ENCODE data around the gene ATP5IF1.

DNA sequence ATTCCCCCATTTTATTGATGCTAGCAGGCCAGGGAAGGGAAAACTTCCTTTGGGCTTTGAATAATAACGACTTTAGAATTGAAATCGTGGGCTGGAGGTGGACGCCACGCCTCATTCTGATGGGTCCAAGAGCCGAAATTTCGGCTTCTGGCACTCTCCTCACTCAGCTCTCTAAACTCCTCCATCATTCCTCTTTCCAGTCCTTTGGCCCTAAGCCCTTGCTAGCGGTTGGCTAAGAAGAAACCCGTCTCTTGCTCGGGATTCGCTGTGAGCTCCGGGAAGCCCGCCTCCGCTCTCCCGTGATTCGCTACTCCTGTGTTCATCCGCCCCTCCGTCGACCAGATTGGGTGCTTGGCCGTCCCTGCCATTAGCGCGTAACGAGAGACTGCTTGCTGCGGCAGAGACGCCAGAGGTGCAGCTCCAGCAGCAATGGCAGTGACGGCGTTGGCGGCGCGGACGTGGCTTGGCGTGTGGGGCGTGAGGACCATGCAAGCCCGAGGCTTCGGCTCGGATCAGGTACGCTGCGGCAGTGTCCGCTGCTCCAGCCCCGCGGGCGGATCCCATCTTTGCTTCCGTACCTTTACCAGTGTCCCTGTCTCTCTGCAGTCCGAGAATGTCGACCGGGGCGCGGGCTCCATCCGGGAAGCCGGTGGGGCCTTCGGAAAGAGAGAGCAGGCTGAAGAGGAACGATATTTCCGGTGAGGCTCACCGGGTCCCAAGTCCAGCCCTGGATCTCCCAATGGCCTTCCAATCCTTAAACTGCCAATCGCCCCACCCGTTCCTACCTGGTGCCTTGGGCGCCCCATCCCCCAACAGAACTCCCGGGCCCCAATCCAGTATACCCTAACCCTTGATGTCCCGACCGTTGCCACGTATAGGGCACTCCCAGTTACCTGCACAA, at the start of gene ATP5IF1:
- TF ChIP-seq, protein P1, sequence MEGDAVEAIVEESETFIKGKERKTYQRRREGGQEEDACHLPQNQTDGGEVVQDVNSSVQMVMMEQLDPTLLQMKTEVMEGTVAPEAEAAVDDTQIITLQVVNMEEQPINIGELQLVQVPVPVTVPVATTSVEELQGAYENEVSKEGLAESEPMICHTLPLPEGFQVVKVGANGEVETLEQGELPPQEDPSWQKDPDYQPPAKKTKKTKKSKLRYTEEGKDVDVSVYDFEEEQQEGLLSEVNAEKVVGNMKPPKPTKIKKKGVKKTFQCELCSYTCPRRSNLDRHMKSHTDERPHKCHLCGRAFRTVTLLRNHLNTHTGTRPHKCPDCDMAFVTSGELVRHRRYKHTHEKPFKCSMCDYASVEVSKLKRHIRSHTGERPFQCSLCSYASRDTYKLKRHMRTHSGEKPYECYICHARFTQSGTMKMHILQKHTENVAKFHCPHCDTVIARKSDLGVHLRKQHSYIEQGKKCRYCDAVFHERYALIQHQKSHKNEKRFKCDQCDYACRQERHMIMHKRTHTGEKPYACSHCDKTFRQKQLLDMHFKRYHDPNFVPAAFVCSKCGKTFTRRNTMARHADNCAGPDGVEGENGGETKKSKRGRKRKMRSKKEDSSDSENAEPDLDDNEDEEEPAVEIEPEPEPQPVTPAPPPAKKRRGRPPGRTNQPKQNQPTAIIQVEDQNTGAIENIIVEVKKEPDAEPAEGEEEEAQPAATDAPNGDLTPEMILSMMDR (IDR thresholded peaks at IDR 0.05; ENCODE audit: low read length), result no peak
- TF ChIP-seq EZH2phosphoT487 (IDR thresholded peaks at IDR 0.05; ENCODE audit: low read length) (no peak), EZH2 (optimal IDR thresholded peaks at IDR 0.05; ENCODE audit: low read depth, low read length) (no peak)
